ENCODE data around the gene ATAD3B. TPM values are rescaled to one million over a fixed set of nuclear protein-coding genes. Genes with fewer than 3 reads are reported as not detected.

The ATAD3B gene
- total and polyA plus RNA-seq, 2 of the 4 experiments (the other 2 are of a cell fraction) = 13.8 to 29.0 TPM

- Histone ChIP-seq H3K9me3 (ENCODE audit: control insufficient read depth, insufficient read depth, low read length) (no peaks in the 10 kb centered on the region), H2BK15ac (ENCODE audit: low read depth, low read length) (no peak overlapping the region), H3K79me1 (ENCODE audit: low read depth in 1 of 2, low read length in 2 of 2) (0 out of 4 replicates have a peak, but pooled peaks cover 0 to 3% of the 10 kb centered on the region in 2 experiments), H3K9me1 (ENCODE audit: insufficient read depth, low read length) (0 out of 2 replicates have a peak, but pooled peaks cover 7% of the 10 kb centered on the region), H3K27me3 (ENCODE audit: control insufficient read depth, insufficient read depth, low read length) (no peaks in the 10 kb centered on the region), H4K8ac (ENCODE audit: low read depth in 2 of 2, low read length in 2 of 2) (peak overlapping the region; percentile 16 to 60; a peak in 1 of 4 replicates), H3K4me3 (ENCODE audit: insufficient read depth, low read depth, low read length) (no peak overlapping the region), H2AK9ac (replicated peaks; ENCODE audit: low read depth, low read length, poor library complexity) (no peak overlapping the region), H4K5ac (ENCODE audit: low read depth, low read length) (peak overlapping the region; percentile 73), H3K27ac (ENCODE audit: insufficient read depth, low read length) (no peak overlapping the region), H2BK120ac (ENCODE audit: low read depth, low read length) (no peak overlapping the region), H3K23ac (ENCODE audit: low read depth, low read length) (no peak overlapping the region), H3K36me3 (ENCODE audit: control insufficient read depth, insufficient read depth, low read length) (no peaks in the 10 kb centered on the region), H3K4me1 (ENCODE audit: control insufficient read depth, insufficient read depth, low read length) (peaks cover 25% of the 10 kb centered on the region), H3K56ac (ENCODE audit: extremely low read depth, insufficient read depth, low read length) (no peak overlapping the region), H2AK5ac (ENCODE audit: low read depth, low read length) (0 out of 2 replicates have a peak overlapping the region, but pooled peaks have one; percentile 60), H4K20me1 (ENCODE audit: insufficient read depth, low read length) (no peaks in the 10 kb centered on the region), H2BK5ac (ENCODE audit: low read depth, low read length, poor library complexity, severe bottlenecking) (no peak overlapping the region), H3K18ac (ENCODE audit: low read depth, low read length) (no peak overlapping the region), H2AFZ (replicated peaks; ENCODE audit: low read length, poor library complexity) (peak overlapping the region; percentile 82), H3K4ac (ENCODE audit: low read depth, low read length) (no peak overlapping the region), H2BK20ac (ENCODE audit: low read depth, low read length) (no peak overlapping the region), H4K91ac (ENCODE audit: insufficient read depth, low read depth, low read length) (no peak overlapping the region), H3K14ac (replicated peaks; ENCODE audit: low read depth, low read length) (no peak overlapping the region), H3K9ac (ENCODE audit: low read depth, low read length) (no peak overlapping the region), H3K4me2 (ENCODE audit: low read depth, low read length) (no peak overlapping the region)
- no peak for ATAC-seq (ENCODE audit: low read depth)
- dilution Hi-C loops (cut with HindIII; ENCODE audit: low sequenced_read_pairs, unreplicated experiment) (no loop called here), intact Hi-C loops (cut with micrococcal nuclease) (no loop called here), in situ Hi-C loops (cut with MboI; ENCODE audit: low sequenced_read_pairs) (no loop called here)
- no peak for TF ChIP-seq RAD21 (IDR thresholded peaks at IDR 0.05; ENCODE audit: low read length)
- no peak for TF ChIP-seq CEBPB (IDR thresholded peaks at IDR 0.05; ENCODE audit: low read depth, low read length)
- no peak for TF ChIP-seq FOS (IDR thresholded peaks at IDR 0.05; ENCODE audit: low read depth, low read length)
- TF ChIP-seq ELK1 (IDR thresholded peaks at IDR 0.05; ENCODE audit: borderline replicate concordance, low read depth, low read length) = no peak
- 20% methylated on average over 1 of the region's 5 CpGs; no CpG with 5 or more reads in 1 of the 2 experiments for WGBS, 2 experiments (ENCODE audit: extremely low coverage in 2 of 2, insufficient read length in 1 of 2)
- DNase-seq = no peak
- no TSS peak for BruUV-seq (replicated peaks)
- ChIA-PET POLR2A (ENCODE audit: unreplicated experiment) (no interaction called here), CTCF (no interaction called here)
Measured at GRCh38 chr1:1431845-1432273, 39.7 kb upstream of the ATAD3B start.
